A673 (cell line): ENCODE measurements around the gene UBASH3A. TPM values are rescaled to one million over a fixed set of nuclear protein-coding genes. Genes with fewer than 3 reads are reported as not detected.

Experiments used
- BruUV-seq: library from RNA; stranded (reverse); fragments of 400-500 nt; replicated peaks from 2 replicates; lab custom pipeline; 2021; lab: Mats Ljungman, UMichigan
- CTCF ChIA-PET: fragments of 300-600 bp; sonication (Branson Sonifier 250); formaldehyde crosslinking; loops from one replicate; lab custom pipeline; 2022; ENCODE audit warnings: antibody characterized with exemption; lab: Charles Lee
- POLR2A ChIA-PET: fragments of 300-600 bp; sonication (Branson Sonifier 250); formaldehyde crosslinking; loops from one replicate; lab custom pipeline; 2022; ENCODE audit warnings: antibody characterized with exemption; ENCODE audit not compliant: low non-redundant PET; lab: Charles Lee
- DNase-seq: peaks from one replicate; pipeline ENCODE4 v3.0.0-alpha.2; 2015; ENCODE audit warnings: low spot score
- H3K27ac ChIP-seq: fragments of 200-600 bp; sonication (generic); 2 replicates; pipeline ENCODE4 v1.5.1; 2016; ENCODE audit warnings: mixed run types, low read depth, mild to moderate bottlenecking, mixed read lengths, antibody characterized with exemption, low read length; ENCODE audit not compliant: poor library complexity, severe bottlenecking
- H3K27me3 ChIP-seq: fragments of 200-600 bp; sonication (generic); replicated peaks from 2 replicates; pipeline ENCODE4 v1.6.1; 2017; ENCODE audit warnings: mixed run types, low read depth, mild to moderate bottlenecking, mixed read lengths, antibody characterized with exemption, low read length; ENCODE audit not compliant: insufficient read depth, poor library complexity
- H3K36me3 ChIP-seq: fragments of 200-600 bp; sonication (generic); 2 replicates; pipeline ENCODE4 v1.6.1; 2016; ENCODE audit warnings: mixed run types, mild to moderate bottlenecking, mixed read lengths, antibody characterized with exemption, low read length; ENCODE audit not compliant: insufficient read depth, poor library complexity, severe bottlenecking
- H3K4me1 ChIP-seq: fragments of 200-600 bp; sonication (generic); 2 replicates; pipeline ENCODE4 v1.6.1; 2017; ENCODE audit warnings: mixed run types, mild to moderate bottlenecking, mixed read lengths, antibody characterized with exemption, low read length; ENCODE audit not compliant: insufficient read depth, poor library complexity, severe bottlenecking
- H3K4me3 ChIP-seq: fragments of 200-600 bp; sonication (generic); 2 replicates; pipeline ENCODE4 v1.5.1; 2016; ENCODE audit warnings: low read depth, mixed run types, mild to moderate bottlenecking, mixed read lengths, low read length; ENCODE audit not compliant: poor library complexity, severe bottlenecking
- H3K9me3 ChIP-seq: fragments of 200-600 bp; sonication (generic); 2 replicates; pipeline ENCODE4 v1.6.1; 2016; ENCODE audit warnings: mixed run types, low read depth, mild to moderate bottlenecking, mixed read lengths, antibody characterized with exemption, low read length; ENCODE audit not compliant: poor library complexity, severe bottlenecking
- CTCF ChIP-seq: fragments of 300-800, 200-600 bp; sonication (generic); conservative IDR thresholded peaks from 2 replicates; pipeline ENCODE4 v1.5.1; 2017; ENCODE audit warnings: low read depth, mild to moderate bottlenecking, antibody characterized with exemption, low read length, moderate library complexity, mixed read lengths
- EZH2 ChIP-seq: fragments of 200-600 bp; sonication (generic); IDR thresholded peaks from 2 replicates; pipeline ENCODE4 v1.6.1; 2017; ENCODE audit warnings: borderline replicate concordance, low read depth, mild to moderate bottlenecking, mixed read lengths, antibody characterized with exemption, low read length; ENCODE audit not compliant: poor library complexity, severe bottlenecking
- intact Hi-C: fragments of 100-400 bp; cut with micrococcal nuclease; formaldehyde crosslinking; loops from one replicate; pipeline ENCODE4 v1.10.0; 2022; ENCODE audit not compliant: unreplicated experiment
- total RNA-seq: library from RNA; stranded (reverse); gene quantifications from 2 replicates; pipeline ENCODE4 v1.2.3, GENCODE V29; 2021

Gene UBASH3A
- total RNA-seq, 1 experiment from 2014 or later, result not detected

- Histone ChIP-seq H3K4me1 (no peaks in the 10 kb centered on the region), H3K27ac (no peak overlapping the region), H3K4me3 (no peak overlapping the region), H3K9me3 (no peaks in the 10 kb centered on the region), H3K36me3 (no peaks in the 10 kb centered on the region), H3K27me3 (peaks cover 16% of the 10 kb centered on the region)
- TF ChIP-seq EZH2 (no peak), CTCF (no peak)
- ChIA-PET CTCF (no interaction called here), POLR2A (no interaction called here)
- no TSS peak for BruUV-seq
- no peak for DNase-seq
- intact Hi-C loops, result no loop called here
Observed at GRCh38 chr21:42440187-42440792, 36.6 kb downstream of the UBASH3A start.

- H3K9me3 ChIP-seq, result no peaks in the 10 kb centered on the region
- no peaks in the 10 kb centered on the region for H3K36me3 ChIP-seq
- no TSS peak for BruUV-seq
- no peak for DNase-seq
- TF ChIP-seq CTCF, result no peak
- TF ChIP-seq EZH2, result no peak
- H3K27me3 ChIP-seq, result no peaks in the 10 kb centered on the region
- intact Hi-C loops, result no loop called here
- POLR2A ChIA-PET, result no interaction called here
- H3K4me1 ChIP-seq, result no peaks in the 10 kb centered on the region
- no peak overlapping the region for H3K27ac ChIP-seq
- no peak overlapping the region for H3K4me3 ChIP-seq
- CTCF ChIA-PET, result interaction anchor here (1.2 kb wide), 1 partner anchor 47 kb away, joined by 4 read pairs; no protein-coding TSS in a partner anchor
Observed at GRCh38 chr21:42441963-42442362, 38.3 kb downstream of the UBASH3A start.

GRCh38 chr21:42443181-42443785 is 39.6 kb downstream of the UBASH3A start:
- BruUV-seq, result no TSS peak
- H3K9me3 ChIP-seq, result no peaks in the 10 kb centered on the region
- CTCF ChIA-PET, result no interaction called here
- H3K4me3 ChIP-seq, result no peak overlapping the region
- H3K36me3 ChIP-seq, result no peaks in the 10 kb centered on the region
- intact Hi-C loops, result no loop called here
- H3K27ac ChIP-seq, result no peak overlapping the region
- POLR2A ChIA-PET, result no interaction called here
- no peaks in the 10 kb centered on the region for H3K4me1 ChIP-seq
- TF ChIP-seq EZH2, result no peak
- no peaks in the 10 kb centered on the region for H3K27me3 ChIP-seq
- no peak for DNase-seq
